Measurements from ENCODE around the gene BCL2. TPM values are rescaled to one million over a fixed set of nuclear protein-coding genes. Genes with fewer than 3 reads are reported as not detected.

Gene BCL2
- total RNA-seq, 4 donors from 2014 or later = 10.7 to 37.3 (median 24.2) TPM

DNA sequence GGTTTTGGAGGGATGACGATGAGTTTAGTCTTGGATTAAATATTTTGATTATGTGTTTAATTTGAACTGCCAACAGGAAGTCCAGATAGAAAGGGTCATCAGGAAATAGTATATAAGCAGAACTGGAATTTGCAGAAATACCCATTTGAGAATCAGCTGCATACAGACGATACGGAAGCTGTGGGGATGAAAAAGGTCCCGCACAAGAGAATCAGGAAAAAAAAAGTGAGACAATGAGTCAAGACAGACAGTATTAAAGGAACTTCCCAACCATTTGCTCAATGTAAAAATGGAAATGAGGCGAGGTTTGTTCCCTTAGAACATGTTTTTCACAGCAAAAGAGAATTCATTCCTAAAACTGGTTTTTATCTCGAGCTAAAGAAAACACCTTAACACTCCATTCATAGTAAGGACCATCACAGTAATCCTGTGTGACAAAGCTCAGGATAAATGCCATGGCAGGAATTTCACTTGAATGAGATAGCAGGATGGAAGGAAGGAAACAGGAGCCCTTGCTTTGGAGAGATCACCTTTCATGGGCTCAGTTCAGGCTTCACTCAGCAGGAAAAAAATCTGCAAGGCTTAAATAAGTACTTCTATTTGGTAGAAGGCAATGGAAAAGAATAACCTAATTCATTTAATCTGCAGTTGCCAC is 29.3 kb downstream of the BCL2 start:
- H3K4me1 ChIP-seq = peaks cover 32% of the 10 kb centered on the region
- no peak overlapping the region for H3K27ac ChIP-seq
- no peaks in the 10 kb centered on the region for H3K36me3 ChIP-seq
- DNase-seq (ENCODE audit: low spot score in 2 of 2) = no peak
- TF ChIP-seq, protein P1, sequence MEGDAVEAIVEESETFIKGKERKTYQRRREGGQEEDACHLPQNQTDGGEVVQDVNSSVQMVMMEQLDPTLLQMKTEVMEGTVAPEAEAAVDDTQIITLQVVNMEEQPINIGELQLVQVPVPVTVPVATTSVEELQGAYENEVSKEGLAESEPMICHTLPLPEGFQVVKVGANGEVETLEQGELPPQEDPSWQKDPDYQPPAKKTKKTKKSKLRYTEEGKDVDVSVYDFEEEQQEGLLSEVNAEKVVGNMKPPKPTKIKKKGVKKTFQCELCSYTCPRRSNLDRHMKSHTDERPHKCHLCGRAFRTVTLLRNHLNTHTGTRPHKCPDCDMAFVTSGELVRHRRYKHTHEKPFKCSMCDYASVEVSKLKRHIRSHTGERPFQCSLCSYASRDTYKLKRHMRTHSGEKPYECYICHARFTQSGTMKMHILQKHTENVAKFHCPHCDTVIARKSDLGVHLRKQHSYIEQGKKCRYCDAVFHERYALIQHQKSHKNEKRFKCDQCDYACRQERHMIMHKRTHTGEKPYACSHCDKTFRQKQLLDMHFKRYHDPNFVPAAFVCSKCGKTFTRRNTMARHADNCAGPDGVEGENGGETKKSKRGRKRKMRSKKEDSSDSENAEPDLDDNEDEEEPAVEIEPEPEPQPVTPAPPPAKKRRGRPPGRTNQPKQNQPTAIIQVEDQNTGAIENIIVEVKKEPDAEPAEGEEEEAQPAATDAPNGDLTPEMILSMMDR (IDR thresholded peaks at IDR 0.05) = no peak
- TF ChIP-seq EP300 (IDR thresholded peaks at IDR 0.05) = no peak
- TF ChIP-seq POLR2A (IDR thresholded peaks at IDR 0.05) = no peak
- TF ChIP-seq POLR2AphosphoS5 (IDR thresholded peaks at IDR 0.05) = no peak
- H3K4me3 ChIP-seq = no peak overlapping the region
- WGBS = 88% methylated on average over 6 of the region's 6 CpGs
- no peaks in the 10 kb centered on the region for H3K27me3 ChIP-seq
- H3K9me3 ChIP-seq = no peaks in the 10 kb centered on the region

DNA sequence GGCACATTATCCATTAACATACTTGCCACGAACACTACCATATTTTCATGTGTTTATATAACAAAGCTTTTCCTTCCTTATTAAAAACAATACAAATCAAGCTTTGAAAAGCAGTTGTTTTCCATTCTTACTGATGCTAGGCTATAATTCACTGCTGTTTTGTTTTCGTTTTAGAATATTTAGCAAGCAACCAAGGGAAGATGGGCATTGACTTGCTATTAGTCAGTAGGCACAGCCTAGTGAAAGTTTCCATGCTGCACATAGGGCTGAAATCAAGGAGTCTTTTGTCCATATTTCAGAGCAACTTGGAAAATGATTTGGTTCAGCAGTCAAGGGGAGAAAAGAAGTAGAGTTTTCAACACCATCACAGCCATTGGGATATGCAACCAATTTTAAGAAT is 31.3 kb downstream of the BCL2 start:
- peaks cover 25% of the 10 kb centered on the region for H3K4me1 ChIP-seq
- DNase-seq (ENCODE audit: low spot score in 2 of 2) = no peak
- TF ChIP-seq EP300 (IDR thresholded peaks at IDR 0.05) = no peak
- no peak for TF ChIP-seq POLR2A (IDR thresholded peaks at IDR 0.05)
- TF ChIP-seq, protein P1 (IDR thresholded peaks at IDR 0.05) = no peak
- TF ChIP-seq POLR2AphosphoS5 (IDR thresholded peaks at IDR 0.05) = no peak
- H3K9me3 ChIP-seq = no peaks in the 10 kb centered on the region
- H3K27me3 ChIP-seq = no peaks in the 10 kb centered on the region
- peak overlapping the region; percentile 42 for H3K27ac ChIP-seq
- no peaks in the 10 kb centered on the region for H3K36me3 ChIP-seq
- WGBS = 57% methylated on average over 2 of the region's 2 CpGs
- H3K4me3 ChIP-seq = no peak overlapping the region

DNA sequence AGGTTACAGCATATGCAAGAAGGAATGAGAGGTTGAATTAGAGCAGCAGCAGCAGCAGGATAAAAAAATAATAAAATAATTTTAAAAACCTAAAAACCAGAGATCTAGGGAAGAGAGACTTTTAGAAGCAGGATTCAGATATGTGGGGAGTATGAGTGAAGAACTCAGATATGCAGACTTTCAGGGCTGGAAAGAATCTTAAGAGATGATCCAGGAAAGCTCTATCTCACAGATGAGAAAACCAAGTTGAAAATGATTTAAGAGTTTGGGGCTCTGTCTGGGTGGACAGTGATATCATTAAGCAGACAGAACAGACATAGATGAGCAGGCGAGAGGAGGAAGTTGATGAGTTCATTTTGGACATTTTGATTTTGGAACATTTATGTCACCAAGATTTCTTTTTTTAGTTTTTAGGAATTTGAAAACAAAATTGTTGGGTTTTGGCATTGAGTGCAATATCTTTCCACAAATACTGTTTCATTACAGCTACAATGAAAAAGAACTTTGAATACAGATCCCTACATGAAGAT is 31.8 kb downstream of the BCL2 start:
- H3K9me3 ChIP-seq = no peaks in the 10 kb centered on the region
- no peak for DNase-seq (ENCODE audit: low spot score in 2 of 2)
- no peaks in the 10 kb centered on the region for H3K27me3 ChIP-seq
- H3K27ac ChIP-seq = peak overlapping the region; percentile 42
- H3K36me3 ChIP-seq = no peaks in the 10 kb centered on the region
- 60% methylated on average over 1 of the region's 1 CpG for WGBS
- no peak overlapping the region for H3K4me3 ChIP-seq
- TF ChIP-seq POLR2A (IDR thresholded peaks at IDR 0.05) = no peak
- TF ChIP-seq, protein P1 (IDR thresholded peaks at IDR 0.05) = no peak
- no peak for TF ChIP-seq EP300 (IDR thresholded peaks at IDR 0.05)
- TF ChIP-seq POLR2AphosphoS5 (IDR thresholded peaks at IDR 0.05) = no peak
- H3K4me1 ChIP-seq = peaks cover 20% of the 10 kb centered on the region

DNA sequence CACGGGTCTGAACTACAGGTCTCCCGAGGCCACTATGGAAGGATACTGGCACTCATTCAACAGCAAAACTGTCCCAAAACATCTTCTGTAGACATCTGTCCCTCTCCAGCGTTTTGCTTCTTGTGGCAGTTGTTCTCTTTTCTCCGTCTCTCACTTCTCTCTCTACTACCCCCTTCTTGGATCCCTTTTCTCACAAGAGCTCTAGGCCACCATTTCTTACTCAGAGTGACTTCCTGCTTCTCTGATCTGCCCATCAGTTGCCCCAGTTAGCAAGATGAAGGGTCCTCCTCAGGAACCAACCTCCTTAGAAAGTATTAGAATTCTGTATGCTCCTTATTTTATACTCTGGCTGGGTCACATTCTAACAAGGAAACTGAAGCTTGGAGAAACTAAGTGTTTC is 32.6 kb downstream of the BCL2 start:
- no peaks in the 10 kb centered on the region for H3K27me3 ChIP-seq
- peaks cover 18% of the 10 kb centered on the region for H3K4me1 ChIP-seq
- H3K9me3 ChIP-seq = no peaks in the 10 kb centered on the region
- H3K4me3 ChIP-seq = no peak overlapping the region
- WGBS = 86% methylated on average over 4 of the region's 4 CpGs
- TF ChIP-seq POLR2AphosphoS5 (IDR thresholded peaks at IDR 0.05) = no peak
- TF ChIP-seq EP300 (IDR thresholded peaks at IDR 0.05) = no peak
- no peak for TF ChIP-seq POLR2A (IDR thresholded peaks at IDR 0.05)
- TF ChIP-seq, protein P1 (IDR thresholded peaks at IDR 0.05) = no peak
- H3K27ac ChIP-seq = no peak overlapping the region
- no peak for DNase-seq (ENCODE audit: low spot score in 2 of 2)
- H3K36me3 ChIP-seq = no peaks in the 10 kb centered on the region

DNA sequence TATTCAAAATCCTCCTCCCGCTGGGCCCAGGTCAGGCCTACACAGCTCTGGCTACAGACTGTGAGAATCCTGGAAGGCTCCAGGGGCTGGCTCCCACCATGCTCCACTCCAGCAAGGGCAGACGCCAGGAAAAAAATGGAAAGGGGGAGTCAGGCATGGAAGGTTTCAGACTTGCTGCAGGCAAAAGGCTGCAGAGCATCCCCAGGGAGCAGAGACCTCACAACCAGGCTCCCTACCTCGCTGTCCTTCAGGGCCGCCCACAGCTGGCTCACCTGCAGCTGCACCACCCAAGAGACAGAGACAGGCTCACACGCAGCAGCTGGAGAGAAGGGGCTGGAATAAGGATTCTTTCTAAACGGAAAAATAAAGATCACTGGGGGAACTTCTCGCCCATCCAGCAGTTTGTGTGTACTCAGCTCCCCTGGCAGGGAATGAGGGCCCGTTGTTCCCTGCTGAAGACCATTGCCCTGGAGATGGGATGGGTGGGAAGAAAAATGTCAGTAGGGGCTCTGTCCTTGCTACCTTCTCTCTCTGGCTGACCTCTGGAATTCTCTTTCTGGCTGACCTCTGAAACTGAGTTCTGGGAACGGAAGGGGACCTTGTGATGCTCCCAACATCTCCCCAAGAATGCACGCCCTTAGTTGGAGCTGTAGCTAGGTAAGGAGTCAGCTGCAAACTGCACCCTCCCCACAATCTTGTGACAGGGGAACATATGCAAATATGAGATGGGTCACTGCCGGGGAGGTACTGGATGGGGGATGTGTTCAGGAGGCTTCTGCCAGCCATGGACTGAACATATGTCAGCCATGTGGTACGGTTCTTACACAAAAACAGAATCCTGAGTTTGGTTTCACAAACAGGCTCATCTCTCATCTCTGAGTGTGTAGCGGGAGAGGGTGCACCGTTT is 34.5 kb downstream of the BCL2 start:
- WGBS = 82% methylated on average over 13 of the region's 14 CpGs
- H3K27ac ChIP-seq = no peak overlapping the region
- H3K36me3 ChIP-seq = no peaks in the 10 kb centered on the region
- H3K4me1 ChIP-seq = peaks cover 18% of the 10 kb centered on the region
- TF ChIP-seq POLR2A (IDR thresholded peaks at IDR 0.05) (no peak), EP300 (IDR thresholded peaks at IDR 0.05) (no peak), POLR2AphosphoS5 (IDR thresholded peaks at IDR 0.05) (no peak)
- TF ChIP-seq, protein P1 (IDR thresholded peaks at IDR 0.05) = no peak
- no peaks in the 10 kb centered on the region for H3K9me3 ChIP-seq
- no peak overlapping the region for H3K4me3 ChIP-seq
- no peak for DNase-seq (ENCODE audit: low spot score in 2 of 2)
- H3K27me3 ChIP-seq = no peaks in the 10 kb centered on the region
